ENCODE data around the gene KANSL1L.

The KANSL1L gene

DNA sequence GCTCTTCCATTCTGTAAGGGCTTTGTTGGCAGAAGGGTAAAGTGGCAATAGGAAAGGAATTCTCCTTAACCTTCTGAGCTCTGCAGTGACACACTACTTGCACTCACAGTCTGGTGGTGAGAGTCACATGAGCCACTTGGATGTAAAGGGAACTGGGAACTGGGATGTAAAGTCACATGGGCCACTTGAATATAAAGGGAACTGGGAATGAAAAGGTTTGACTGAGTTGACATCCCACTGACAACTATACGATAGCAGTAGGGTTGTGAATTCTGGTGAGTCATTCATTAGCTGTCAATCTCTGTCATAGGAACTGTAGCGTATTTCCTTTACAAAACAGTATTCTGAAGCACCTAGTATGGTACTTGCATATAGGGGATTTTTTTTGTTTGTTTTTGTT is 163.3 kb downstream of the KANSL1L start:
- TF ChIP-seq, protein P1, sequence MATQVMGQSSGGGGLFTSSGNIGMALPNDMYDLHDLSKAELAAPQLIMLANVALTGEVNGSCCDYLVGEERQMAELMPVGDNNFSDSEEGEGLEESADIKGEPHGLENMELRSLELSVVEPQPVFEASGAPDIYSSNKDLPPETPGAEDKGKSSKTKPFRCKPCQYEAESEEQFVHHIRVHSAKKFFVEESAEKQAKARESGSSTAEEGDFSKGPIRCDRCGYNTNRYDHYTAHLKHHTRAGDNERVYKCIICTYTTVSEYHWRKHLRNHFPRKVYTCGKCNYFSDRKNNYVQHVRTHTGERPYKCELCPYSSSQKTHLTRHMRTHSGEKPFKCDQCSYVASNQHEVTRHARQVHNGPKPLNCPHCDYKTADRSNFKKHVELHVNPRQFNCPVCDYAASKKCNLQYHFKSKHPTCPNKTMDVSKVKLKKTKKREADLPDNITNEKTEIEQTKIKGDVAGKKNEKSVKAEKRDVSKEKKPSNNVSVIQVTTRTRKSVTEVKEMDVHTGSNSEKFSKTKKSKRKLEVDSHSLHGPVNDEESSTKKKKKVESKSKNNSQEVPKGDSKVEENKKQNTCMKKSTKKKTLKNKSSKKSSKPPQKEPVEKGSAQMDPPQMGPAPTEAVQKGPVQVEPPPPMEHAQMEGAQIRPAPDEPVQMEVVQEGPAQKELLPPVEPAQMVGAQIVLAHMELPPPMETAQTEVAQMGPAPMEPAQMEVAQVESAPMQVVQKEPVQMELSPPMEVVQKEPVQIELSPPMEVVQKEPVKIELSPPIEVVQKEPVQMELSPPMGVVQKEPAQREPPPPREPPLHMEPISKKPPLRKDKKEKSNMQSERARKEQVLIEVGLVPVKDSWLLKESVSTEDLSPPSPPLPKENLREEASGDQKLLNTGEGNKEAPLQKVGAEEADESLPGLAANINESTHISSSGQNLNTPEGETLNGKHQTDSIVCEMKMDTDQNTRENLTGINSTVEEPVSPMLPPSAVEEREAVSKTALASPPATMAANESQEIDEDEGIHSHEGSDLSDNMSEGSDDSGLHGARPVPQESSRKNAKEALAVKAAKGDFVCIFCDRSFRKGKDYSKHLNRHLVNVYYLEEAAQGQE (IDR thresholded peaks at IDR 0.05; ENCODE audit: insufficient replicate concordance, low read depth), result no peak
- TF ChIP-seq GABPA (IDR thresholded peaks at IDR 0.05; ENCODE audit: low read depth), result no peak
- TF ChIP-seq POLR2AphosphoS5 (IDR thresholded peaks at IDR 0.05; ENCODE audit: low read depth), result no peak
- no peak for TF ChIP-seq SPI1 (IDR thresholded peaks at IDR 0.05; ENCODE audit: borderline replicate concordance, low read depth)
- no peak for TF ChIP-seq CTCF (IDR thresholded peaks at IDR 0.05; ENCODE audit: insufficient read depth, low read length)
- no peaks in the 10 kb centered on the region for H3K27me3 ChIP-seq (ENCODE audit: insufficient read depth, poor library complexity, severe bottlenecking)
- no peak for DNase-seq (ENCODE audit: low read depth in 1 of 2, low spot score in 1 of 2)
- H3K27ac ChIP-seq (replicated peaks), result no peak overlapping the region
- H3K4me3 ChIP-seq (replicated peaks; ENCODE audit: insufficient read depth, low read length), result no peak overlapping the region

- Histone ChIP-seq H3K27ac (replicated peaks) (peak overlapping the region; percentile 95), H3K4me3 (replicated peaks; ENCODE audit: insufficient read depth, low read length) (no peak overlapping the region; the same call in 1 of the 2 replicates), H3K27me3 (ENCODE audit: insufficient read depth, poor library complexity, severe bottlenecking) (no peaks in the 10 kb centered on the region)
- peak in 1 of 2 experiments; percentile 6 for DNase-seq (ENCODE audit: low read depth in 1 of 2, low spot score in 1 of 2)
- no peak for TF ChIP-seq CTCF (IDR thresholded peaks at IDR 0.05; ENCODE audit: insufficient read depth, low read length)
- no peak for TF ChIP-seq POLR2AphosphoS5 (IDR thresholded peaks at IDR 0.05; ENCODE audit: low read depth)
- TF ChIP-seq, protein P1 (IDR thresholded peaks at IDR 0.05; ENCODE audit: insufficient replicate concordance, low read depth), result no peak
- TF ChIP-seq SPI1 (IDR thresholded peaks at IDR 0.05; ENCODE audit: borderline replicate concordance, low read depth), result no peak
- TF ChIP-seq GABPA (IDR thresholded peaks at IDR 0.05; ENCODE audit: low read depth), result no peak
Measured at GRCh38 chr2:210004881-210005280, 166.3 kb downstream of the KANSL1L start.

- DNase-seq (ENCODE audit: low read depth in 1 of 2, low spot score in 1 of 2), result peak in 1 of 2 experiments; percentile 63
- H3K27ac ChIP-seq (replicated peaks), result peak overlapping the region; percentile 95
Measured at GRCh38 chr2:210003359-210003758, 167.8 kb downstream of the KANSL1L start.

More at GRCh38 chr2:210003359-210003758, 167.8 kb downstream of the KANSL1L start:
- peak overlapping the region; percentile 70 for H3K4me3 ChIP-seq (replicated peaks; ENCODE audit: insufficient read depth, low read length)
- no peaks in the 10 kb centered on the region for H3K27me3 ChIP-seq (ENCODE audit: insufficient read depth, poor library complexity, severe bottlenecking)
- TF ChIP-seq, protein P1 (IDR thresholded peaks at IDR 0.05; ENCODE audit: insufficient replicate concordance, low read depth), result no peak
- TF ChIP-seq POLR2AphosphoS5 (IDR thresholded peaks at IDR 0.05; ENCODE audit: low read depth), result no peak
- TF ChIP-seq CTCF (IDR thresholded peaks at IDR 0.05; ENCODE audit: insufficient read depth, low read length), result no peak
- TF ChIP-seq GABPA (IDR thresholded peaks at IDR 0.05; ENCODE audit: low read depth), result no peak
- no peak for TF ChIP-seq SPI1 (IDR thresholded peaks at IDR 0.05; ENCODE audit: borderline replicate concordance, low read depth)
